ENCODE data around the gene ABCD1.

ABCD1 gene

DNA sequence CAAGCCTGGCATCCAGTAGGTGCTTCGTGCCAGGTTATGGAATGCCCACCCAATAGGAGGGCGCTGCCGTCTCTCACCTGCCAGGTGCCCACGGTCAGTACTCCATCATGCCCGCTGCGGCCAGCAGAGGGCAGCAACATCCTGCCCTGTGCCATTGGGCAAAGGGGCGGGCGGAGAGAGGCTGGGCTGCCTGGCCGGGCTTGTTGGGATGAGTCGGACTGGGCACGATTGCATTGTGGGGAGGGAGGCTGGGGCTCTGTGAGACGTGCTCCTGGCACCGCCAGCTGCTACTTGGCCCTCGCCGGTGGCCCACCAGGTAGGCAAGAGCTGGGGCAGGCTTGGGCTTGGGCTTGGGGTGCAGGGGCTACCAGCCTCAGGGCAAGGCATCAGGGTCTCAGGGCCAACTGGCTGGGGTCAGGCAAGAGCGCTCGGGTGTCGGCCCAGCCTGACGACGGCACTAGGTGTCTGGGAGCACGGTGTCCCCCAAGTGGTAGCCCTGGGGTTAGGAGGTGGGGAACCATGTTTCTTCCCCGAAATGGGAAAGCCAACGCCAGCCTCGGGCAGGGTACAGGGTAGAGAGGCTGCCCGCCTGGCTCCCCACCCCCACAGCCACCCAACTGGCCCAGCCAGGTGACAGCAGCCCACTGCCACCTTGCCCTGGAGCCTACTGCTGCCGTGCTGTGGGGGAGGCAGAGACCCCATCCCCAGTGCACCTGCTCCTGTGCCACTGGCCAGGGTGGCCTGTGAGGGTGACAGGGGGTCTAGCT lies 39.5 kb downstream of the ABCD1 start, which contains the start of gene PLXNB3:
Gene PLXNB3 (plus strand): TSS at position 261 of the 767 bp plus-strand sequence. CDS start 1,287 bp downstream, outside the sequence.
- peak; percentile 66 to 79 for DNase-seq

- DNase-seq = no peak
Observed at GRCh38 chrX:153764786-153765137, 40.1 kb downstream of the ABCD1 start.

DNA sequence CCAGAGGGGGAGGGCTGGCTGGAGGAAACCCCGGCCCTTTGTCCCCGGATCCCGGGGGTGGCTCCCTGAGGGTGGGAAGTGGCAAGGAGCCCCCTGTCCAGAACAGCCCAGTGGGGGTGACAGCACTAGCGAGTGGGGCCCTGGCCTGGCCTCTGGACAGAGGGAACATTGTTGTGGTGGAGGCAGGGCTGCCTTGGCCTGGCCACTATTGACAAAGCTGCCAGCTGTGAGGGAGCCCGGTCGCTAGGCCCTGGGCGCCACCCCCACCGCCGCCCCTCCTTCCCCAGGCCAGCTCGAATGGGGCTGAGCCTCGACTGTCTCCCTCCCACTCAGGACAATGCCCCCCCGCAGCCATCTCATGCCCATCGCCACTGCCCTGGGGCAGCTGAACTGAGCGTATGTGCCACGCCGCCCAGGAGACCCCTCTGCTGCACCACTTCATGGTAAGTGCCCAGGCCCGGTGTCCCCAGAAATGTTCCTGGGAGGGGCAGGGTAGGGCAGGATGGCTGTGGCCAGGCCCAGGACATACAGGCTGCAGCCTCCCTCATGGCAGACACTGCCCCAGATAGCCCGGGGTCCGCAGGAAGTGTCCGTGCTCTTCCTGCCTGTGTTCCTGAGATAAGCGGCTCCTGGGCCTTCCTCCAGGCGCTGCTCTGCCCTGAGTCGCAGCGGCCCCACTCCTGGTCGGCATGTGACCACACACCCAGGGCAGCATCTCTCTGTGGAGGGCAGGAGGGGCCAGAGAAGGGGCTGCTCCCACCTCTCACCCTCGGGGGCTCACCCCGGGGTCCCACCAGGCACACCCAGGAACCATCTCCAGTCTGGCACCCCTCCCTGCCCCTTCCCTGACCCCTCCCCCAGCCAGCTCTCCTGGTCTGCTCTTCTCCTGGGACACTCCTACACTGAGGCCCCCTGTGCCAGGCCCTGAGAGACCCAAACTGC lies 40.8 kb downstream of the ABCD1 start:
- DNase-seq = no peak

- peak in 1 of 2 donors; percentile 23 for DNase-seq
Observed at GRCh38 chrX:153766098-153766817, 41.6 kb downstream of the ABCD1 start.

DNA sequence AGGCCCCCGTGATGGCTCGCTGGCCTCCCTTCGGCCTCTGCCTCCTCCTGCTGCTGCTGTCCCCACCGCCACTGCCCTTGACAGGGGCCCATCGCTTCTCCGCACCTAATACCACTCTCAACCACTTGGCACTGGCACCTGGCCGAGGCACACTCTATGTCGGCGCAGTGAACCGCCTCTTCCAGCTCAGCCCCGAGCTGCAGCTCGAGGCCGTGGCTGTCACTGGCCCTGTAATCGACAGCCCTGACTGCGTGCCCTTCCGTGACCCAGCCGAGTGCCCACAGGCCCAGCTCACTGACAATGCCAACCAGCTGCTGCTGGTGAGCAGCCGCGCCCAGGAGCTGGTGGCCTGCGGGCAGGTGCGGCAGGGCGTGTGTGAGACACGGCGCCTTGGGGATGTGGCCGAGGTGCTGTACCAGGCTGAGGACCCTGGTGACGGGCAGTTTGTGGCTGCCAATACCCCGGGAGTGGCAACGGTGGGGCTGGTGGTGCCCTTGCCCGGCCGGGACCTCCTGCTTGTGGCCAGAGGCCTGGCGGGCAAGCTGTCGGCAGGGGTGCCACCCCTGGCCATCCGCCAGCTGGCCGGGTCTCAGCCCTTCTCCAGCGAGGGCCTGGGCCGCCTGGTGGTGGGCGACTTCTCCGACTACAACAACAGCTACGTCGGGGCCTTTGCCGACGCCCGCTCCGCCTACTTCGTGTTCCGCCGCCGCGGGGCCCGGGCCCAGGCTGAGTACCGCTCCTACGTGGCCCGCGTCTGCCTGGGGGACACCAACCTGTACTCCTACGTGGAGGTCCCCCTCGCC lies 42.4 kb downstream of the ABCD1 start:
- no peak for DNase-seq

DNA sequence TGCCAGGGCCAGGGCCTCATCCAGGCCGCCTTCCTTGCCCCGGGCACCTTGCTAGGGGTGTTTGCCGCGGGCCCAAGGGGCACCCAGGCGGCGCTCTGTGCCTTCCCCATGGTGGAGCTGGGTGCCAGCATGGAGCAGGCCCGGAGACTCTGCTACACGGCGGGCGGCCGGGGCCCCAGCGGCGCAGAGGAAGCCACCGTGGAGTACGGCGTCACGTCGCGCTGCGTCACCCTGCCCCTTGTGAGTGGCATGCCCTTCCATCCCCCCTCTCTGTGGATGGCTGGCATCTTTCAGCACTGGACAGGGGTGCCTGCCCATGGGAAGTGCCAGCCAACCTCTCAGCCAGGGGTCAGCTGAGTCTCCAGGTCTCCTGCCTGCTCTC lies 43.0 kb downstream of the ABCD1 start:
- no peak for DNase-seq

DNA sequence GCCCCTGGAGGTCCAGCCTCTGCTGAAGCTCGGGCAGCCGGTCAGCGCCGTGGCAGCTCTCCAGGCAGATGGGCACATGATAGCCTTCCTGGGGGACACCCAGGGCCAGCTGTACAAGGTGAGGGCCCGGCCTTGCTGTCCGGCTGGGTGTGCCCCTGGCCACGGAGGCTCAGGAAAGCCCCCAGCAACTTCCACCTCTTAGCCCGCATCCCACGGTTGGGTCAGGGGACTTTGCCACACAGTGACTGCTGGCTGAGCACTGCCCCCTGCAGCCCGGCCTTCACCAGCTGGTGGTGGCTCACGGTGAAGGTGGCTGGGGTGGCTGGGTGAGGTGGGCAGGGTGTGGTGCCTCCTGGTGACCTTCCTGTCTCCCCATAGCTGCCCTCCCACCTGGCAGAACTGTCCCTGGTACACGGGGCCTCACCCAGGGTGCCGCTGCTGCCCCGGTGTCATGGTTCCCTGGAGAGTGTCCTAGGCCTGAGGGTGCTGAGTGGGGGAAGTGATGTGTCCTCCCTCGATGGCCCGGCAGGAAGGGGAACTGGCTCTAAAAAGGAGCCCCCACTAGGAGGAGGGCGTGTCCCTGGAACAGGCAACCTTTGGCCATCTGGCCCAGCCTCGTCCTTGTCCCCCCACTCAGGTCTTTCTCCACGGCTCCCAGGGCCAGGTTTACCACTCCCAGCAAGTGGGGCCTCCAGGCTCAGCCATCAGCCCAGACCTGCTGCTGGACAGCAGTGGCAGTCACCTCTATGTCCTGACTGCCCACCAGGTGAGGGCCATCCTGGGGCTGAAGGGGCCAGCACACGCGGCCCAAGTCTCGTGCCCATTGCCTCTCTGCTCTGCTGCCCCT lies 43.9 kb downstream of the ABCD1 start:
- DNase-seq = no peak

DNA sequence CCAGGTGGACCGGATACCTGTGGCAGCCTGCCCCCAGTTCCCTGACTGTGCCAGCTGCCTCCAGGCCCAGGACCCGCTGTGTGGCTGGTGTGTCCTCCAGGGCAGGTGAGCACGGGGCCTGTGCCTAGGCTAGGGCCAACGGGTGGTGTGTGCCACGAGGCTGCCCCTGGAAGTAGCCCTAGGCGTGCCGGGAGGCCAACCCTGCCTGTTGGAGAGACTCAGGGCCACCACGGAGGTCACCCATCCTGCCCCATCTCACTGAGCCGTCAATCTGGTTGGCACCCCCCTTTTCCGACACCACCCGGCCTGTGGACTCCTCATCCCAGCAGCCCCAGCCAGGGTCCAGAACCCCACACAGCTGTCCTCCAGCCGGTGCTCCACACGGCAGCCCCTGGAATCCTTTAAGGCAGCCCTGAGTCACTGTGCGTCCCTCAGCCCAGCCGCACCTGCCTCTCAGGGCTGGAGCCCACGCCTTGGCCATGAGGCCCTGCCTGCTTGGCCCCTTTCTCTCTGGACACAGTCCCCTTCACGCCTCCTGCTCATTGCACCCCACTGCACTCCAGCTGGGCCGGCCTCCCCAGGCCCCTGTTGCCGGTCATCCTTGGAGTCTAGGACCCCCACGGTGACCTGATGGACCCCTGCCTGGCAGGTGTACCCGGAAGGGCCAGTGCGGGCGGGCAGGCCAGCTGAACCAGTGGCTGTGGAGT lies 44.7 kb downstream of the ABCD1 start:
- DNase-seq = no peak

- no peak for DNase-seq
Observed at GRCh38 chrX:153769865-153770600, 45.4 kb downstream of the ABCD1 start.

DNA sequence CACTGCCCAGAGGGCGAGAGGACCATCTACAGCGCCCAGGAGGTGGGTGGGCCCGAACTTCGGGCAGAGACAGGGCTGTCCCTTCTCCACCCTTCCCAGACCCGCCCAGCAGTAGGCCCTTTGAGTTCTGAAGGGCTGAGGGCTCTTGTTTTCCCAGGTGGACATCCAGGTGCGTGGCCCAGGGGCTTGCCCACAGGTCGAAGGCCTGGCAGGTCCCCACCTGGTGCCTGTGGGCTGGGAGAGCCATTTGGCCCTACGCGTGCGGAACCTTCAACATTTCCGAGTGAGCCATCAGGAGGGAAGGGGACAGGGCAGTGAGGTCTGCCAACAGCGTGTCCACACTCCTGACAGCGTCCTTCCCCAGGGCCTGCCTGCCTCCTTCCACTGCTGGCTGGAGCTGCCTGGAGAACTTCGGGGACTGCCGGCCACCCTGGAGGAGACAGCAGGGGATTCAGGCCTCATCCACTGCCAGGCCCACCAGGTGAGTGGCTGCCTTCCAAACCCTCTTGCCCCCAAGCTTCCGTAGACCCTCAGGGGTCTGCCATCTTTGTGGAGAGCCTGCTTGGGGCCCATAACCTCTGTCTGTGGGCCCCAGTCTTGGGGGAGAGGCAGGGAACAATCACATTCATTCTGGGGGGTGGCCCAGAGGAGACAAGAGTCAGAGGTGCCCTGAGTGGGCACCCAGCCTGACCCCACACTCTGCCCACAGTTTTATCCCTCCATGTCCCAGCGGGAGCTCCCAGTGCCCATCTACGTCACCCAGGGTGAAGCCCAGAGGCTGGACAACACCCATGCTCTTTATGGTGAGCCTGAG lies 46.2 kb downstream of the ABCD1 start:
- no peak for DNase-seq

DNA sequence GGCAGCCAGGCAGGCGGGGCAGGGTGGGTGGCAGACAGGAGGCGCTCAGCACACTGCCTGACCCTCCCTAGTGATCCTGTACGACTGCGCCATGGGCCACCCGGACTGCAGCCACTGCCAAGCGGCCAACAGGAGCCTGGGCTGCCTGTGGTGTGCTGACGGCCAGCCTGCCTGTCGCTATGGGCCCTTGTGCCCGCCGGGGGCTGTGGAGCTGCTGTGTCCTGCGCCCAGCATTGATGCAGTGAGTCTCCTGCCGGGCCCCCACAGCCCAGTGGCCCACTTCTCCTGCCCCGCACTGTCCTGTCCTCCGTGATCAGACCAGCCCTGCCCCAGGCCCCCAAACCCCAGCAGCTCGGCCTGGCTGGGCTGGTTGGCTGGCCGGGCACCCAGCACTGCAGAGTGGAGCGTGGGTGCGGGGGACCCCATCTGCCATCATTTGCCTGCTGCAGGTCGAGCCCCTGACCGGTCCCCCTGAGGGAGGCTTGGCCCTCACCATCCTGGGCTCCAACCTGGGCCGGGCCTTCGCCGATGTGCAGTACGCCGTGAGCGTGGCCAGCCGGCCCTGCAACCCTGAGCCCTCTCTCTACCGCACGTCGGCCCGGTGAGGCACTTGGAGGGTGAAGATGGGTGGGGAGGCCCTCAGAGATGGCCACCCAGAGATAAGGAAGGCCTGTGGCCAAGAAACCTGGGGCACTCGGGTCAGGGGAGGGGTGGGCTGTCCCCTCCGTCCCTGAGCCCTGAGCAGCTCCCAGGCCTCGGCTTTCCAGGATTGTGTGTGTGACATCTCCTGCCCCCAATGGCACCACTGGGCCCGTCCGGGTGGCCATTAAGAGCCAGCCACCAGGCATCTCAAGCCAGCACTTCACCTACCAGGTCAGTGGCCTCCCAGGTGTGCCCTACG lies 47.0 kb downstream of the ABCD1 start:
- DNase-seq = no peak

- no peak for DNase-seq
Observed at GRCh38 chrX:153772316-153773217, 47.9 kb downstream of the ABCD1 start.

DNA sequence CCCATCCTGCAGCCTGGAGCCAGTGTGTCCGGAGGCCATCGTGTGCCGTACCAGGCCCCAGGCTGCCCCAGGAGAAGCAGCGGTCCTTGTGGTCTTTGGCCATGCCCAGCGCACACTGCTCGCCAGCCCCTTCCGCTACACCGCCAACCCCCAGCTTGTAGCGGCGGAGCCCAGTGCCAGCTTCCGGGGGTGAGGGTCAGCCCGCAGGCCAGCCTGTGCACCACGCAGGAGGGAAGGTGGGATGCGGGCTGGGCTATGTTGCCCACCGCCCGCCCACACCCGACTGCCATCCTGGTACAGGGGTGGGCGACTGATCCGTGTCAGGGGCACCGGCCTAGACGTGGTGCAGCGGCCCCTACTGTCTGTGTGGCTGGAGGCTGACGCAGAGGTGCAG lies 48.6 kb downstream of the ABCD1 start:
- no peak for DNase-seq

DNA sequence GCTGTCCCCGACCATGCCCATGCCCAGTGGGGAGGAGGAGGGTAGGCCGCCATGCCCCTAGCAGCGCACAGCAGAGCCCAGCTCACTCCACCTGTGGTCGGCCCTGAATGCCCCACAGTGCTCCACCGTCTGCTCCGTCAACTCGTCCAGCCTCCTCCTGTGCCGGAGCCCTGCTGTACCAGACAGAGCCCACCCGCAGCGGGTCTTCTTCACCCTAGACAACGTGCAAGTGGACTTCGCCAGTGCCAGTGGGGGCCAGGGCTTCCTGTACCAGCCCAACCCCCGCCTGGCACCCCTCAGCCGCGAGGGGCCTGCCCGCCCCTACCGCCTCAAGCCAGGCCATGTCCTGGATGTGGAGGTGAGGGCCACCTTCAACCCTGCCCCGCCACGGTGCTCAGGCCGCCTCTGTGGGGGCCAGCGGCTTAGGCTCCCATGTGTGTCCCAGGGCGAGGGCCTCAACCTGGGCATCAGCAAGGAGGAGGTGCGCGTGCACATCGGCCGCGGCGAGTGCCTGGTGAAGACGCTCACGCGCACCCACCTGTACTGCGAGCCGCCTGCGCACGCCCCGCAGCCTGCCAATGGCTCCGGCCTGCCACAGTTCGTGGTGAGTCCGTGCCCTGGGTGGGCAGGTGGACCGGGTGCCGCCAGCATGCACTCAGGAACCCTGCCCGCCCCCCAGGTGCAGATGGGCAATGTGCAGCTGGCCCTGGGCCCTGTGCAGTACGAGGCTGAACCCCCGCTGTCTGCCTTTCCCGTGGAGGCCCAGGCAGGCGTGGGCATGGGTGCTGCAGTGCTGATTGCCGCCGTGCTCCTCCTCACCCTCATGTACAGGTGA lies 49.3 kb downstream of the ABCD1 start:
- no peak for DNase-seq

GRCh38 chrX:153774576-153775292 lies 50.1 kb downstream of the ABCD1 start:
- no peak for DNase-seq

Data from activated CD4-positive, alpha-beta T cell treated with anti-CD3 and anti-CD28 coated beads for 4 hours (primary cell).